GM21723 (cell line): Measurements from ENCODE around the gene NTRK1.

Source experiments
- ATAC-seq: cut with Tn5 transposase; IDR thresholded peaks from one replicate; pipeline ENCODE4 v1.9.1; 2021; ENCODE audit warnings: mild to moderate bottlenecking, moderate library complexity; ENCODE audit not compliant: unreplicated experiment

Gene NTRK1

GRCh38 chr1:156895927-156896326 lies 35.3 kb downstream of the NTRK1 start:
- ATAC-seq, result no peak

GRCh38 chr1:156896490-156897033 lies 35.9 kb downstream of the NTRK1 start:
- ATAC-seq, result no peak

- ATAC-seq, result no peak
Measured at GRCh38 chr1:156897078-156897825, 36.6 kb downstream of the NTRK1 start.

GRCh38 chr1:156898161-156898566 lies 37.5 kb downstream of the NTRK1 start:
- no peak for ATAC-seq

- ATAC-seq, result no peak
Measured at GRCh38 chr1:156898971-156899664, 38.5 kb downstream of the NTRK1 start.

GRCh38 chr1:156899956-156900718 lies 39.5 kb downstream of the NTRK1 start:
- ATAC-seq, result no peak

- no peak for ATAC-seq
Measured at GRCh38 chr1:156900896-156901589, 40.4 kb downstream of the NTRK1 start.

GRCh38 chr1:156901590-156901900 lies 40.9 kb downstream of the NTRK1 start:
- no peak for ATAC-seq

GRCh38 chr1:156901966-156902915 lies 41.6 kb downstream of the NTRK1 start:
- no peak for ATAC-seq

GRCh38 chr1:156903328-156904091 lies 42.8 kb downstream of the NTRK1 start:
- no peak for ATAC-seq

GRCh38 chr1:156904187-156904959 lies 43.7 kb downstream of the NTRK1 start:
- no peak for ATAC-seq

- ATAC-seq, result no peak
Measured at GRCh38 chr1:156905176-156905575, 44.5 kb downstream of the NTRK1 start.

GRCh38 chr1:156905651-156906050 lies 45.0 kb downstream of the NTRK1 start:
- no peak for ATAC-seq

GRCh38 chr1:156906206-156906906 lies 45.7 kb downstream of the NTRK1 start:
- ATAC-seq, result no peak

GRCh38 chr1:156908541-156908940 lies 47.9 kb downstream of the NTRK1 start:
- no peak for ATAC-seq

- no peak for ATAC-seq
Measured at GRCh38 chr1:156908955-156909354, 48.3 kb downstream of the NTRK1 start.

GRCh38 chr1:156909671-156910070 lies 49.0 kb downstream of the NTRK1 start:
- no peak for ATAC-seq

GRCh38 chr1:156910309-156910782 lies 49.7 kb downstream of the NTRK1 start:
- no peak for ATAC-seq
